ENCODE results near the gene MRPS34.

MRPS34 gene

GRCh38 chr16:1787056-1787321 is 14.1 kb upstream of the MRPS34 start:
- Histone ChIP-seq H3K9ac (ENCODE audit: low read depth, low read length) (no peak overlapping the region), H2AFZ (ENCODE audit: low read depth, low read length) (no peak overlapping the region), H3K36me3 (ENCODE audit: insufficient read depth, low read length) (peaks cover 69% of the 10 kb centered on the region), H3K9me3 (ENCODE audit: insufficient read depth, low read length, severe bottlenecking) (no peaks in the 10 kb centered on the region), H3K27me3 (ENCODE audit: insufficient read depth, low read length, poor library complexity) (no peaks in the 10 kb centered on the region), H4K20me1 (ENCODE audit: insufficient read depth, low read length) (peaks cover 81% of the 10 kb centered on the region), H3K79me2 (ENCODE audit: insufficient read depth, low read length) (peaks cover 57% of the 10 kb centered on the region), H3K4me3 (ENCODE audit: low read depth in 1 of 2, low read length in 2 of 2) (no peak overlapping the region), H3K27ac (ENCODE audit: low read length) (no peak overlapping the region), H3K4me1 (ENCODE audit: insufficient read depth, low read length) (peaks cover 25% of the 10 kb centered on the region), H3K4me2 (ENCODE audit: insufficient read depth, low read length) (no peak overlapping the region)
- DNase-seq (no peak), ATAC-seq (ENCODE audit: insufficient read depth, low read depth) (no peak)
- TF ChIP-seq, protein P1, sequence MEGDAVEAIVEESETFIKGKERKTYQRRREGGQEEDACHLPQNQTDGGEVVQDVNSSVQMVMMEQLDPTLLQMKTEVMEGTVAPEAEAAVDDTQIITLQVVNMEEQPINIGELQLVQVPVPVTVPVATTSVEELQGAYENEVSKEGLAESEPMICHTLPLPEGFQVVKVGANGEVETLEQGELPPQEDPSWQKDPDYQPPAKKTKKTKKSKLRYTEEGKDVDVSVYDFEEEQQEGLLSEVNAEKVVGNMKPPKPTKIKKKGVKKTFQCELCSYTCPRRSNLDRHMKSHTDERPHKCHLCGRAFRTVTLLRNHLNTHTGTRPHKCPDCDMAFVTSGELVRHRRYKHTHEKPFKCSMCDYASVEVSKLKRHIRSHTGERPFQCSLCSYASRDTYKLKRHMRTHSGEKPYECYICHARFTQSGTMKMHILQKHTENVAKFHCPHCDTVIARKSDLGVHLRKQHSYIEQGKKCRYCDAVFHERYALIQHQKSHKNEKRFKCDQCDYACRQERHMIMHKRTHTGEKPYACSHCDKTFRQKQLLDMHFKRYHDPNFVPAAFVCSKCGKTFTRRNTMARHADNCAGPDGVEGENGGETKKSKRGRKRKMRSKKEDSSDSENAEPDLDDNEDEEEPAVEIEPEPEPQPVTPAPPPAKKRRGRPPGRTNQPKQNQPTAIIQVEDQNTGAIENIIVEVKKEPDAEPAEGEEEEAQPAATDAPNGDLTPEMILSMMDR (IDR thresholded peaks at IDR 0.05; ENCODE audit: borderline replicate concordance, extremely low read depth, low read length, poor library complexity, severe bottlenecking), result no peak
- TF ChIP-seq EZH2 (IDR thresholded peaks at IDR 0.05; ENCODE audit: borderline replicate concordance, low read depth, low read length, severe bottlenecking), result no peak

- H3K4me3 ChIP-seq (ENCODE audit: low read depth in 1 of 2, low read length in 2 of 2), result no peak overlapping the region
- no peaks in the 10 kb centered on the region for H3K9me3 ChIP-seq (ENCODE audit: insufficient read depth, low read length, severe bottlenecking)
- ATAC-seq (ENCODE audit: insufficient read depth, low read depth) (no peak), DNase-seq (no peak)
- no peak overlapping the region for H2AFZ ChIP-seq (ENCODE audit: low read depth, low read length)
- H3K4me2 ChIP-seq (ENCODE audit: insufficient read depth, low read length), result no peak overlapping the region
- H3K79me2 ChIP-seq (ENCODE audit: insufficient read depth, low read length), result peaks cover 62% of the 10 kb centered on the region
- peaks cover 81% of the 10 kb centered on the region for H4K20me1 ChIP-seq (ENCODE audit: insufficient read depth, low read length)
- H3K36me3 ChIP-seq (ENCODE audit: insufficient read depth, low read length), result peaks cover 69% of the 10 kb centered on the region
- H3K4me1 ChIP-seq (ENCODE audit: insufficient read depth, low read length), result peaks cover 30% of the 10 kb centered on the region
- H3K9ac ChIP-seq (ENCODE audit: low read depth, low read length), result no peak overlapping the region
- no peak for TF ChIP-seq EZH2 (IDR thresholded peaks at IDR 0.05; ENCODE audit: borderline replicate concordance, low read depth, low read length, severe bottlenecking)
- TF ChIP-seq, protein P1 (IDR thresholded peaks at IDR 0.05; ENCODE audit: borderline replicate concordance, extremely low read depth, low read length, poor library complexity, severe bottlenecking), result peak; percentile 10
- H3K27me3 ChIP-seq (ENCODE audit: insufficient read depth, low read length, poor library complexity), result no peaks in the 10 kb centered on the region
- H3K27ac ChIP-seq (ENCODE audit: low read length), result no peak overlapping the region
These were observed 13.5 kb upstream of the MRPS34 start for GRCh38 chr16:1786242-1787055.

DNA sequence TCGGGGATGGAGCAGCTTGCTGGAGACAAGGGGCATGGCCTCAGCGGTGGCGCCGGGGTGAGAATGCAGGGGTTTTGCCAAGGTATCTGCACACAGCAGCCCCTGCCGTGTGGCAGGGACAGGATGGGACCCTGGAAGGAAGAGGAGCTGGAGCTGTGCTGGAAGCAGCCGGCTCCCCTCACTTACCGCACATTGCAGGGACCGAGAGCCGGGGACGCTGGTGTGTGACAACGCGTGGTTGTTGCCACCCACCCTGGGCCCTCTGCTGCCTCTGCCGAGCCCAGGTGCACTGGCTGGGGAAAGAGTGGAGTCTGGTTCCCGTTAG is 12.9 kb upstream of the MRPS34 start:
- no peak overlapping the region for H3K4me2 ChIP-seq (ENCODE audit: insufficient read depth, low read length)
- no peak overlapping the region for H3K4me3 ChIP-seq (ENCODE audit: low read depth in 1 of 2, low read length in 2 of 2)
- no peak overlapping the region for H3K27ac ChIP-seq (ENCODE audit: low read length)
- no peak for ATAC-seq (ENCODE audit: insufficient read depth, low read depth)
- H3K27me3 ChIP-seq (ENCODE audit: insufficient read depth, low read length, poor library complexity), result no peaks in the 10 kb centered on the region
- H3K4me1 ChIP-seq (ENCODE audit: insufficient read depth, low read length), result peaks cover 36% of the 10 kb centered on the region
- no peaks in the 10 kb centered on the region for H3K9me3 ChIP-seq (ENCODE audit: insufficient read depth, low read length, severe bottlenecking)
- peaks cover 67% of the 10 kb centered on the region for H3K36me3 ChIP-seq (ENCODE audit: insufficient read depth, low read length)
- peaks cover 68% of the 10 kb centered on the region for H3K79me2 ChIP-seq (ENCODE audit: insufficient read depth, low read length)
- no peak overlapping the region for H3K9ac ChIP-seq (ENCODE audit: low read depth, low read length)
- peaks cover 81% of the 10 kb centered on the region for H4K20me1 ChIP-seq (ENCODE audit: insufficient read depth, low read length)
- H2AFZ ChIP-seq (ENCODE audit: low read depth, low read length), result no peak overlapping the region
- DNase-seq, result no peak
- no peak for TF ChIP-seq EZH2 (IDR thresholded peaks at IDR 0.05; ENCODE audit: borderline replicate concordance, low read depth, low read length, severe bottlenecking)
- TF ChIP-seq, protein P1 (IDR thresholded peaks at IDR 0.05; ENCODE audit: borderline replicate concordance, extremely low read depth, low read length, poor library complexity, severe bottlenecking), result no peak
